ENCODE data around the gene MYO1B. TPM values are rescaled to one million over a fixed set of nuclear protein-coding genes. Genes with fewer than 3 reads are reported as not detected.

The MYO1B gene
- polyA plus RNA-seq, 3 donors: 105 to 122 (median 121) TPM

- DNase-seq (ENCODE audit: low read depth in 3 of 3, low spot score in 2 of 3): no peak
These were observed 106.7 kb downstream of the MYO1B start for GRCh38 chr2:191351921-191352320.

GRCh38 chr2:191352536-191352935 is 107.3 kb downstream of the MYO1B start:
- DNase-seq (ENCODE audit: low read depth in 3 of 3, low spot score in 2 of 3): no peak

DNA sequence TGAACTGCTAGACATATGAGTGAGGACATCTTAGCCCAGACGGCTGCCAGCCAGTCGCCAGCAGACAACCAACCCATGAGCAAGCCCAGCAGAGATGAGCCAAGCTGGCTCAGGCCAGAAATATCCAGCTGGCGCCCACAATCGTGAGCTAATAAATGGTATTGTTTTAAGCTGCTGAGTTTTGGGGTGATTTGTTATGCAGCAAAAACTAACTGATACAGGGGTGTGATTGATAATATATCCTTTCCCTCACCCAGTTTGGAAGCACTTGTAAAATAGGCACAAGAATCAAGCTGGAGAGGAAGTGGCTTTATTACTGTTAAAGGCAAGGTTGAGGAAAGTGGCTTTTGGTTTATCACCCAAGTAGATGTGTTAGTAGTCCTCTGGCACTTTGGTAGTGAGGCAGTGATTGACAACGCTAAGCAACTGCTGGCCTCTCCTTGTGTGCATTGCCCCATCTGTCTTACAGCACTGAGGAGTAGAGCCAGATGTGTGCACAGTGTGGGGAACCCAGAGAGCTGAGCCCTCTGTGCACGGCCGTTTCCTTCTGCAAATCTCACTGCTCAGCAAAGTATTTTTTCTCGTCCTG is 110.1 kb downstream of the MYO1B start:
- no peak for DNase-seq (ENCODE audit: low read depth in 3 of 3, low spot score in 2 of 3)

GRCh38 chr2:191357678-191358077 is 112.5 kb downstream of the MYO1B start:
- no peak for DNase-seq (ENCODE audit: low read depth in 3 of 3, low spot score in 2 of 3)

DNA sequence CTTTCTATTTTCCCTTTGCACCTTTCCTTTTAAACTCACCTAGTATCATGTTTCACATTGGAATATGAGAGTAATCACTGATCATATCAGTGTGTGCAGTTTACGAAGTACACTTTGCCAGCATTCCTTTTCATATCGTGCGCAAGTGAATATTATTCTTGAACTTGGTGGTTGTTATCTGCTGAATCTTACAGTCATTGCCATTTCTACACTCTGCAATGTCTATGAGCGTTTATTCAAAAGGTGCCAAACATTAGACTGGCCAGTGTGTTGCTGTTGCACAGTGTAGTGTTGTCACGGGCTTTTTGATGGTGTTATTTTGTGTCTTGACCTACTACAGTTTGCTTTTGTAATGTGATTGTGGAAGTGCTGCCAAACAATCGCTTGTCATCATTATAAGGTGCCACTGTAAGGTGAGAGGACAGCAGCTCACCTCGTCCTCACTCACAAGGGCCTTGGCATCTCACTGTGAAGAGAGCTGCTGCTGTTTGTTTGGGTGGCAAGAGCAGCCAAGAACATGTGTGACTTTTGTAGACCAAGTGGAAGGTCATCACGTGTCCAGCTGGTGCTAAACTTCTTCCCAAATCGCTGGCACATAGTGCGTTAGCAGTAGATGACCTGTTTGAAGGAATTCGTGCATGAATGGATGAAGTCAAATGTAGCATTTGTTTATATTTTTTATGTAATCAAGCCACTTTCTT is 113.3 kb downstream of the MYO1B start:
- DNase-seq (ENCODE audit: low read depth in 3 of 3, low spot score in 2 of 3): no peak

DNA sequence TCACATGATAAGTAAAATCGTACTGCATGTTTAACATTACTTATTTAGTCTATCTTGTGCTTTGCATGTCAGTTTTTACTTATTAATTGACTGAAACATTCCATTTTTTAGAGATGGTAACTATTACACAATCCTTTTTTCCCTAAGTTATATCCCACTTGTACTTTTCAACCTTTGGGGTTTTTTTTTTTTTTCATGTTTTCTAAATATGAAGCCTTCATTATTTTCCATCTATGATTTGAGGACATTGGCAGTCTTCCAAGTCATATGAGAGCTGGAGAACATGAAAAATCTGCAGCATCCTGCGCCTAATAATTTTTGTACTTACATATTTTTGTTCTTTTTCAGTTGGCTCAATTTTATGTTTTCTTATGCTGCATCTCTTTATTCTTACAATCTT is 113.9 kb downstream of the MYO1B start:
- no peak for DNase-seq (ENCODE audit: low read depth in 3 of 3, low spot score in 2 of 3)

GRCh38 chr2:191360918-191361317 is 115.7 kb downstream of the MYO1B start:
- DNase-seq (ENCODE audit: low read depth in 3 of 3, low spot score in 2 of 3): no peak

DNA sequence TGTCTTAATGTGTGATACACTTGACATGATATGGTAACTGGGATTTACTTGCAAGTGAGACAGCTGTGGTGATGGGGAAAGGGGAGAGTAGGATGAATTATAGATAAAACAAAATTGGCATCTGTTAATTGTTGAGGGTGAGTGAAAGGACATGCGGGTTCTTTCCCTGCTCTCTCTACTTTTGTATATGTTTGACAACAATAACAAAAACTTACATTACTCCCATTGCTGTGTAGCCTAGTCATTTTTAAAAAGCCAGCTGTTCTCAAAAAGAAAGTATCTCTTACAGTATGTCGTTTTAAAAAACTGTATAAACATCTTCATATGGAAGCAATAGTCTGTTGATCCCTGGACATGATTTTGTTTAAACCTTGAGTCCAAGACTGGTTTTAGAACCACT is 117.6 kb downstream of the MYO1B start:
- no peak for DNase-seq (ENCODE audit: low read depth in 3 of 3, low spot score in 2 of 3)

- no peak for DNase-seq (ENCODE audit: low read depth in 3 of 3, low spot score in 2 of 3)
These were observed 118.1 kb downstream of the MYO1B start for GRCh38 chr2:191363267-191363666.

GRCh38 chr2:191365089-191365488 is 119.9 kb downstream of the MYO1B start:
- no peak for DNase-seq (ENCODE audit: low read depth in 3 of 3, low spot score in 2 of 3)

DNA sequence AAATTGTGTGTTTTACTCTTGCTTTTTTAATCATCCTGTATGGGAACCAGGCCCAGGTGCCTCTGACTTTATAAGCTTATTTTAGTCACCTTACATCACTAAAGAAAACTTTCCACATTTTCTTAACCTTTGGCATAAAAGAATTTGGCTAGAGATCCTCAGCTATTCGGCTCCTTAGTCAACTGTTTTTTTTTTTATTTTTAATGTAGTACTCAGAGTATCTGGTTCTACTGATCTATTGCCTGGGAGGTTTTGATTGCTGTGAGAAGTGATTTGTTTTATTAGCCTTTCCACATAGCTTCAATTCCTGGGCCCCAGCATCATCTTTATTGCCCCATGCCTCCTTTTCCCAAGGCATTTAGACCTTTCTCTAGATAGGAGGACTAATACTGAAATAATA is 121.0 kb downstream of the MYO1B start:
- DNase-seq (ENCODE audit: low read depth in 3 of 3, low spot score in 2 of 3): no peak

DNA sequence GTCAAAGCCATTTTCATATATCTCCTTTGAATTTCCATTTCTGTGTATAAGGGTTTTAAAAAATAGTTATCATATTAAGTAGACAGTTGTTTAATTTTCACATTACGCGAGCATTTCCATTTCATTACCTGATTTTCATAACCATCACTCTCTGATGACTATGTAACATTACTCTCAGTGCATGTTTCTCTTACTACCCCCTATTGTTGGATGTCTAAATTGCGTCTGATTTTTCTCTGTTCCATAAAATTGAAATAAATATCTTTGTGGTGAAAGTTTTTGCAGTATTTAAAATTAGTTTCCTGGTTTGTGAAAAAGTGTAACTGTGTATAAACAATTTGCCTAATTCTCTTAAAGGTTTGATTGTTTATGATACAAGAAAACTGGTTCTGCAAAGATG is 123.8 kb downstream of the MYO1B start:
- no peak for DNase-seq (ENCODE audit: low read depth in 3 of 3, low spot score in 2 of 3)

DNA sequence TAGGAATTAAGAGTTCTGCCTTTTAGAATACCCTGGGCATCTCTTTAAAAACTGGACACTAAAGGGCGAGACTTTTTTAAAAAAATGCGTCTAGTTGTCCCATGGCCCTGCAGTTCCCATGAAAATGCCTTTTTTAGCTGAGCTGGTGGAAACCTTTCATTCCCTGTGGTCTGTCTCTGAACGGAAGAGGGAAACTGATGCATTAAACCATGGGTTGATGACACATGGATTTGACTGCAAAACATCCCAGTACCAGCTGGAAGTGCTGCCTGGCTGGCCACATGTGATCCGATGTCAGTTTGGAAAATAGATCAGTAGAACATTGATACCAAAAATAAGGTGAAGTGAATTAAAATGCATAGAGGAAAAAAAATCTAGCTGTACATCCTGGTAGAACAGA is 129.2 kb downstream of the MYO1B start:
- no peak for DNase-seq (ENCODE audit: low read depth in 3 of 3, low spot score in 2 of 3)

- DNase-seq (ENCODE audit: low read depth in 3 of 3, low spot score in 2 of 3): no peak
These were observed 129.7 kb downstream of the MYO1B start for GRCh38 chr2:191374939-191375338.

GRCh38 chr2:191376981-191377629 is 131.9 kb downstream of the MYO1B start:
- peak; percentile 14 to 49 (median 49) for DNase-seq (ENCODE audit: low read depth in 3 of 3, low spot score in 2 of 3)

- DNase-seq (ENCODE audit: low read depth in 3 of 3, low spot score in 2 of 3): no peak
These were observed 134.2 kb downstream of the MYO1B start for GRCh38 chr2:191379375-191379774.

- DNase-seq (ENCODE audit: low read depth in 3 of 3, low spot score in 2 of 3): no peak
These were observed 137.6 kb downstream of the MYO1B start for GRCh38 chr2:191382801-191383200.

GRCh38 chr2:191383486-191383885 is 138.3 kb downstream of the MYO1B start:
- no peak for DNase-seq (ENCODE audit: low read depth in 3 of 3, low spot score in 2 of 3)

- no peak for DNase-seq (ENCODE audit: low read depth in 3 of 3, low spot score in 2 of 3)
These were observed 139.6 kb downstream of the MYO1B start for GRCh38 chr2:191384829-191385228.

GRCh38 chr2:191385416-191386160 is 140.4 kb downstream of the MYO1B start:
- no peak for DNase-seq (ENCODE audit: low read depth in 3 of 3, low spot score in 2 of 3)

- DNase-seq (ENCODE audit: low read depth in 3 of 3, low spot score in 2 of 3): no peak
These were observed 141.8 kb downstream of the MYO1B start for GRCh38 chr2:191386938-191387536.
